PFSK-1 (cell line): ENCODE results near the gene TRAPPC12.

Experiments
- FOXP2 ChIP-seq: optimal IDR thresholded peaks from 2 replicates; pipeline ENCODE3; 2011; ENCODE audit warnings: borderline replicate concordance, control low read depth, inconsistent platforms; ENCODE audit not compliant: insufficient read depth; ENCODE audit errors: extremely low read length, extremely low read depth
- POLR2AphosphoS5 ChIP-seq: IDR thresholded peaks from 2 replicates; pipeline ENCODE4 v1.6.1; 2012; ENCODE audit warnings: low read depth, mild to moderate bottlenecking, control low read depth, low read length, moderate library complexity
- REST ChIP-seq, 2 experiments: IDR thresholded peaks; 2 replicates each; pipeline versions ENCODE4 v1.6.1 to v1.8.0; 2011 to 2012; ENCODE audit warnings: low read depth in 2 of 2, low read length in 2 of 2, control low read depth in 1 of 2, inconsistent platforms in 1 of 2, mild to moderate bottlenecking in 1 of 2, moderate library complexity in 1 of 2; ENCODE audit not compliant: insufficient read depth in 1 of 2
- SIN3A ChIP-seq: IDR thresholded peaks from 2 replicates; pipeline ENCODE4 v1.6.1; 2012; ENCODE audit warnings: mild to moderate bottlenecking, low read length, moderate library complexity, borderline replicate concordance; ENCODE audit not compliant: insufficient read depth
- TAF1 ChIP-seq: IDR thresholded peaks from 2 replicates; pipeline ENCODE4 v1.6.1; 2012; ENCODE audit warnings: low read length, control low read depth, borderline replicate concordance; ENCODE audit not compliant: insufficient read depth

The TRAPPC12 gene

GRCh38 chr2:3463186-3463835 is 83.8 kb downstream of the TRAPPC12 start:
- TF ChIP-seq TAF1, result no peak
- TF ChIP-seq SIN3A, result no peak
- TF ChIP-seq POLR2AphosphoS5, result no peak
- TF ChIP-seq REST (IDR thresholded peaks at IDR 0.05; ENCODE audit: insufficient read depth in 1 of 2, low read depth in 2 of 2, low read length in 2 of 2), result no peak
- TF ChIP-seq FOXP2, result no peak

GRCh38 chr2:3463944-3464343 is 84.5 kb downstream of the TRAPPC12 start:
- no peak for TF ChIP-seq SIN3A
- TF ChIP-seq REST (IDR thresholded peaks at IDR 0.05; ENCODE audit: insufficient read depth in 1 of 2, low read depth in 2 of 2, low read length in 2 of 2), result no peak
- no peak for TF ChIP-seq TAF1
- TF ChIP-seq POLR2AphosphoS5, result no peak
- no peak for TF ChIP-seq FOXP2

GRCh38 chr2:3464401-3465005 is 85.0 kb downstream of the TRAPPC12 start:
- no peak for TF ChIP-seq POLR2AphosphoS5
- no peak for TF ChIP-seq SIN3A
- TF ChIP-seq REST (IDR thresholded peaks at IDR 0.05; ENCODE audit: insufficient read depth in 1 of 2, low read depth in 2 of 2, low read length in 2 of 2), result no peak
- no peak for TF ChIP-seq FOXP2
- TF ChIP-seq TAF1, result no peak

GRCh38 chr2:3465328-3465727 is 85.8 kb downstream of the TRAPPC12 start:
- TF ChIP-seq FOXP2, result no peak
- no peak for TF ChIP-seq TAF1
- no peak for TF ChIP-seq POLR2AphosphoS5
- TF ChIP-seq SIN3A, result no peak
- no peak for TF ChIP-seq REST (IDR thresholded peaks at IDR 0.05; ENCODE audit: insufficient read depth in 1 of 2, low read depth in 2 of 2, low read length in 2 of 2)

- TF ChIP-seq FOXP2 (no peak), SIN3A (no peak), REST (IDR thresholded peaks at IDR 0.05; ENCODE audit: insufficient read depth in 1 of 2, low read depth in 2 of 2, low read length in 2 of 2) (no peak)
These were observed 86.5 kb downstream of the TRAPPC12 start for GRCh38 chr2:3465844-3466481.
